ENCODE measurements around the gene KLHDC9.

Gene KLHDC9, protein sequence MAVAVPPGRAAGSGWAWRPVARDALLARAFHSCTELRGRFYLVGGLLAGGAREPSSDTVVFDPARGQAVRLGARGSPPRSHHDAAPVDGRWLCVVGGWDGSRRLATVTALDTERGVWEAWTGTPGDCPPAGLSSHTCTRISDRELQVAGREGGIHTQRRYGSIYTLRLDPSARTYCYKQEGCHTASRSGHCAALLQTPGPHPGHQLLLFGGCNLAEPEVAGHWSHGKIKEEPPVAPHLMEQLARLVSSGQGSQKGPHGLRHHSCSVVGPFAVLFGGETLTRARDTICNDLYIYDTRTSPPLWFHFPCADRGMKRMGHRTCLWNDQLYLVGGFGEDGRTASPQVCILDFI

DNA sequence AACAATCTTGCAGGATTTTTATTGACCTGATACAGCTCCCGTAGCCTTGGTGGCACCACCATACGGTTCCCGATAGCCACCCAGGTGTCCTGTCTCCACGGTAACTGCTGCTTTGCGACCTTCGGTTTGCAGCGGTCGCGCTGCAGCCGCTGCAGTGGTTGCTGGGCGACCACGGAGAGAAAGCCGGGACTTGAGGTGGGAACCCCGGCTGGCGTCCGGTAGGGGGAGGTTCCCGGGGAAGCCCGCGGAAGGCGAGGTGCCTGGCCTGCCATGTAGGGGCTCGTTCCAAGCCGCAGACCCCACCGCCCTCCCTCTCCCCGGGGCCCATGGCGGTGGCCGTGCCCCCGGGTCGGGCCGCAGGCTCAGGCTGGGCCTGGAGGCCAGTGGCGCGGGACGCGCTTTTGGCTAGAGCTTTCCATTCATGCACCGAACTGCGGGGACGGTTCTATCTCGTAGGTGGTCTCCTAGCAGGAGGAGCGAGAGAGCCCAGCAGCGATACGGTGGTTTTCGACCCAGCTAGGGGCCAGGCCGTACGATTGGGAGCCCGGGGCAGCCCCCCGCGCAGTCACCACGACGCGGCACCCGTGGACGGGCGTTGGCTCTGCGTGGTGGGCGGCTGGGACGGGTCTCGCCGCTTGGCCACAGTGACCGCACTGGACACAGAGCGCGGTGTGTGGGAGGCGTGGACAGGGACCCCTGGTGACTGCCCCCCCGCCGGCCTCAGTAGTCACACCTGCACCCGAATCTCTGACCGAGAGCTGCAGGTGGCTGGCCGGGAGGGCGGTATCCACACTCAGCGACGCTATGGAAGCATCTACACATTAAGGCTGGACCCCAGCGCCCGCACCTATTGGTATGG, at the start of gene KLHDC9:
Gene KLHDC9, plus strand, starts transcription at position 152 of the 859 bp plus-strand sequence. Its CDS starts 175 bp downstream, at position 327.
- TF ChIP-seq, protein P1, sequence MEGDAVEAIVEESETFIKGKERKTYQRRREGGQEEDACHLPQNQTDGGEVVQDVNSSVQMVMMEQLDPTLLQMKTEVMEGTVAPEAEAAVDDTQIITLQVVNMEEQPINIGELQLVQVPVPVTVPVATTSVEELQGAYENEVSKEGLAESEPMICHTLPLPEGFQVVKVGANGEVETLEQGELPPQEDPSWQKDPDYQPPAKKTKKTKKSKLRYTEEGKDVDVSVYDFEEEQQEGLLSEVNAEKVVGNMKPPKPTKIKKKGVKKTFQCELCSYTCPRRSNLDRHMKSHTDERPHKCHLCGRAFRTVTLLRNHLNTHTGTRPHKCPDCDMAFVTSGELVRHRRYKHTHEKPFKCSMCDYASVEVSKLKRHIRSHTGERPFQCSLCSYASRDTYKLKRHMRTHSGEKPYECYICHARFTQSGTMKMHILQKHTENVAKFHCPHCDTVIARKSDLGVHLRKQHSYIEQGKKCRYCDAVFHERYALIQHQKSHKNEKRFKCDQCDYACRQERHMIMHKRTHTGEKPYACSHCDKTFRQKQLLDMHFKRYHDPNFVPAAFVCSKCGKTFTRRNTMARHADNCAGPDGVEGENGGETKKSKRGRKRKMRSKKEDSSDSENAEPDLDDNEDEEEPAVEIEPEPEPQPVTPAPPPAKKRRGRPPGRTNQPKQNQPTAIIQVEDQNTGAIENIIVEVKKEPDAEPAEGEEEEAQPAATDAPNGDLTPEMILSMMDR (IDR thresholded peaks at IDR 0.05; ENCODE audit: low read length, missing control alignments): no peak
- DNase-seq (ENCODE audit: low read depth): peak; percentile 79
- H3K4me3 ChIP-seq (replicated peaks; ENCODE audit: low read depth, low read length): peak within 1 kb of the TSS; percentile 67

DNA sequence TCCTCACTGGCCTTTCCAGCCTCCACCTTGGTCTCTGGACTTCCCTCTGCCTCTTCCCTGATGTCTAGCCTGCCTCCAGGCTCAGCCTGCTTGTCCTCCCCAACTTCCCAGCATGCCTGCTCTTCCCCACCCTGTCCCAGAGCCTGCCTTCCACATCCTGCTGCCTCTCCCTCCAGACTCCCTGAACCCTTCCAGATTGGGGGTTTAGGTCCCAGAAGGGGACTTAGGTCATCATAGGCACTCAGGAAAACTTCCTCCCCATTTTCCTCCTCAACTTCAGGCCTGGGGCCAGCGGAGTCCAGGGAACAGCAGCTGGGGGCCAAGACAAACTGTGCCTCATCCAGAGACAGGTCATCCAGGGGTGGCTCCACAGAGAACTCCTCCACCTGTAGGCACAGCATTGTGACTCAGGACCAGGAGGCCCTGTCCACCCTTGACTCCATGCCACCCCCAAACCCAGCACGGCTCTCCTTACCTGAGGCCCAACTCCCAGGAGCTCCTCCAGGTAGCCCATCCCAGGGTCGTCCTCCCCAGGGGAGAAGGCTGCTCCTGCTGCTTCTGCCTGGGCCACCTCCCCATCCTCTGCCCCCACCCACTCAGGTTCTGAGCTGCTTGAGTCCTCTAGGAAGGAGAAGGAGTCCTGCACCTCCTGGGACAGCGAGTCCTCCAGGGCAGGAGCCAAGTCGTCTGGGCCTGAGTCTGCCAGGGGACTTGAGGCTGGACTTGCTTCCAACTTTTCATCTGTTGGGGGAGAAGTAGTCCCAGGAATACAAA, 49.0 kb upstream of the KLHDC9 start:
- TF ChIP-seq, protein P1 (IDR thresholded peaks at IDR 0.05; ENCODE audit: low read length, missing control alignments): no peak
- DNase-seq (ENCODE audit: low read depth): no peak

DNA sequence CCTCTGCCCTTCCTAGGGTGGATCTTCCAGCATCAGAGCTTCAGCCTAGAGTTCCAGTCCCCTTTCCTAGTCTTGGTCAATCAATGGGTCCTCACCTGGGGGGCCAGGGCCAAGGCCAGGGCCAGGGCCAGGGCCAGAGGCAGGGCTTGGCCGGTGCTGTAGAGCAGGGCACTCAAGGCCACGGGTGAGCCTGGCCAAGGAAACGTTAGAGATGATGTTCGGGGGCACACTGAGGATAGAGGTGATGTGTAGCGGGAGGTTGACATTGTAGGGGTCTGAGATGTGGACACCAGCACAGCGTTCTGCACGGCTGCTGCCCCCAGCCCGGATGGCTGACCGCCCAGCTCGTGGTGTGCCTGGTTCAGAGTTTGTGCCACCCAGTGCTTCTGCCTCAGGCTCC, 46.9 kb upstream of the KLHDC9 start:
- TF ChIP-seq, protein P1 (IDR thresholded peaks at IDR 0.05; ENCODE audit: low read length, missing control alignments): no peak
- no peak overlapping the region for H3K4me3 ChIP-seq (replicated peaks; ENCODE audit: low read depth, low read length)
- DNase-seq (ENCODE audit: low read depth): no peak

More for the DNA sequence above, 49.0 kb upstream of the KLHDC9 start:
- no peak overlapping the region for H3K4me3 ChIP-seq (replicated peaks; ENCODE audit: low read depth, low read length)

DNA sequence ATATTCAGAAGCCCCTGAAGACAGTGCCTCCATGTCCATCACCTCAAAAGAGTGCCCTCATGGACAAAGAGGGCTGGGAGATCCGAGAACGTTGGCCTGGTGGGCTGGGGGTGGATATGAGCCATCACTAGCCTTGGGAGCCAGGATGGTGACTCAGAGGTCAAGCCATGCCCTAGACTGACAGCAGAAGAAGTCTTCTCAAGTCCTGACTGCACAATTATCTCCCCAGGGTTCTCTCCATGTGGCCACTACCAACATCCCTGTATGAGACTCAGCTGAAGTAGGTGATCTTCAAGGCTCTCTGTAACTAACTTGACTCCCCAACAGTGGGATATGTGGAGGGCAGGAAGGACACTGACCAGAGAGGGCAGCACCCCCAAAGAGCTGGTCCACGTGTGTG, 45.3 kb upstream of the KLHDC9 start:
- H3K4me3 ChIP-seq (replicated peaks; ENCODE audit: low read depth, low read length): no peak overlapping the region
- DNase-seq (ENCODE audit: low read depth): no peak
- TF ChIP-seq, protein P1 (IDR thresholded peaks at IDR 0.05; ENCODE audit: low read length, missing control alignments): no peak

DNA sequence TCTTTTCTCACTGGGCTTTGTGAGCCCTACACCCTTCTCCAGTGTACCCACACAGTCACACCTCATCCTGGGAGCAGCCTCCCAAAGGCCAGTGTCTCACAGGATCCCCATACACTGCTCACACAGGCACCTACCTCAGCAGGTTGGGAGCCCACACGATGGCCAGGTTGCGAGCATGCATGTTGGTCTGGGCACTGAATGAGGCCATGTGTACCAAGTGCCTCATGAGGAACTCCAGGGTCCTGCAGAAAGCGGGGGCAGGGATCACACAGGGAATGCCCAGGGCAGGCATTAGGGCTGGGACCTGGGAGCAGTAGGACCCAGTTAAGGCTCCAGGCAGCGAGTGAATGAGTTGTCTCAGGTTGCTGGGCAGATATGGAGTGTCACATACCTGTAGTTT, 43.9 kb upstream of the KLHDC9 start:
- DNase-seq (ENCODE audit: low read depth): no peak
- no peak overlapping the region for H3K4me3 ChIP-seq (replicated peaks; ENCODE audit: low read depth, low read length)
- TF ChIP-seq, protein P1 (IDR thresholded peaks at IDR 0.05; ENCODE audit: low read length, missing control alignments): no peak

DNA sequence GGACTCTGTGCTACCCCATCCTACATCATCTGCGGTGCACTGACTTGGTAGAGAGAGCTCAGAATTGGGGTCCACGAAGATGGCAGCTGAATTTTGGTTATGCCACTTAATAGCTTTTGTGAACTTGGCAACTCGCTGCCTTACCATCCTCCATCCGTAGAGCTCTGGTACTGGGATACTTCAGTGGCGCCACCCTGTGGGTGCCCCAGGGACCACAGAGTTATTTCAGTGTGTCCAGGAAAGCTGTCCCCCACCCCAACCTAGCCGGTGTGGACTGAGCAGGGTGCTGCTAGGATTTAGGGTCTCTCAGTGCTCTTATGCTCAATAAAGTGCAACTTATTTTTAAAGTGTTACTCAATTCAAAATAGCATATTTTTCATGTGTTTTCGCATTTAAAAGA, 43.4 kb upstream of the KLHDC9 start:
- no peak for DNase-seq (ENCODE audit: low read depth)
- TF ChIP-seq, protein P1 (IDR thresholded peaks at IDR 0.05; ENCODE audit: low read length, missing control alignments): no peak
- H3K4me3 ChIP-seq (replicated peaks; ENCODE audit: low read depth, low read length): no peak overlapping the region
